Measurements from ENCODE around the gene CLEC4F.

CLEC4F gene, protein sequence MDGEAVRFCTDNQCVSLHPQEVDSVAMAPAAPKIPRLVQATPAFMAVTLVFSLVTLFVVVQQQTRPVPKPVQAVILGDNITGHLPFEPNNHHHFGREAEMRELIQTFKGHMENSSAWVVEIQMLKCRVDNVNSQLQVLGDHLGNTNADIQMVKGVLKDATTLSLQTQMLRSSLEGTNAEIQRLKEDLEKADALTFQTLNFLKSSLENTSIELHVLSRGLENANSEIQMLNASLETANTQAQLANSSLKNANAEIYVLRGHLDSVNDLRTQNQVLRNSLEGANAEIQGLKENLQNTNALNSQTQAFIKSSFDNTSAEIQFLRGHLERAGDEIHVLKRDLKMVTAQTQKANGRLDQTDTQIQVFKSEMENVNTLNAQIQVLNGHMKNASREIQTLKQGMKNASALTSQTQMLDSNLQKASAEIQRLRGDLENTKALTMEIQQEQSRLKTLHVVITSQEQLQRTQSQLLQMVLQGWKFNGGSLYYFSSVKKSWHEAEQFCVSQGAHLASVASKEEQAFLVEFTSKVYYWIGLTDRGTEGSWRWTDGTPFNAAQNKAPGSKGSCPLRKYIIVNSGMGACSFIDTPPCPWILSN

DNA sequence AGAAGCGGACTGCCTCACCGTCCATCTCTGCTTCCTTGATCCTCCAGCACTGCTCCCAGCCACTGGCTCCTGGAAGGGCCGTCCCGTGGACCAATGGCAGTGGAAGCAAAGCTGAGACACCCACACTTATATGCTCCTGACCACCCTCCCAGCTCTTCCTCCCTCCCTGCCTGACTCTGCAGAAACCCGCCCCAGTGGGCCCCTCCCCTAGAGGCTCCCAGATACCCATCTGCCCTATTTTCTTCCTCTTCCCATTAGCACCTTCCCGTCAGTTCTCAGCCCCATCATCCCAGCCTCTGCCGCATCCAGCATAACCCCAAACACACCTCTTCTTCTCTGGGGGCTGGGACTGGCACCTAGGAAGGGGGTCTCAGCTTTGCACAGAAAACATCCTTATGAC, at the start of gene CLEC4F:
CLEC4F (minus strand) TSS at position 101 of the 400 bp plus-strand sequence; CDS start at position 25, 76 bp downstream.
- H3K4me3 ChIP-seq, result no peak within 1 kb of the TSS
- no peak within 1 kb of the TSS for H3K27ac ChIP-seq
- H3K36me3 ChIP-seq (ENCODE audit: insufficient read depth, low read length), result no peaks in the 10 kb centered on the region
- H3K9me3 ChIP-seq (ENCODE audit: low read depth, low read length), result no peaks in the 10 kb centered on the region
- H3K9ac ChIP-seq (ENCODE audit: insufficient read length), result no peak within 1 kb of the TSS
- no peak for DNase-seq (ENCODE audit: low read depth, low spot score)
- TF ChIP-seq EZH2 (IDR thresholded peaks at IDR 0.05) (no peak), FOXP2 (optimal IDR thresholded peaks at IDR 0.05; ENCODE audit: control extremely low read depth, extremely low read length, insufficient read depth) (no peak), POLR2AphosphoS5 (IDR thresholded peaks at IDR 0.05; ENCODE audit: borderline replicate concordance, low read depth, low read length) (no peak)

DNA sequence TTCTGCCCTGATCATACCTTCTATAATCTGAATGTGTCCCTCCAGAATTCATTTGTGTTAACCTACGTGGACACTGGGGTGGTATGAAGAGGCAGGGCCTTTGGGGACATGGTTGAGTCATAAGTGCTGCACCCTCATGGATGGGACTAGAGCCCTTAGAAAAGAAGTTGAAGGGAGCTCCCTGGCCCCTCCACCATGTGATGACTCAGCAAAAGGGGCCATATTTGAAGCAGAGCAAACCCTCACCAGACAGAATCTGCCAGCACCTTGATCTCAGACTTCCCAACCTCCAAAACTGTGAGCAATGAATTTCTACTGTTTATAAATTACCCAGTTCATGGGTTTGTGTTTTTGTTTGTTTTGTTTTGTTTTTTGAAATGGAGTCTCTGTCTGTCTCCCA, 48.6 kb upstream of the CLEC4F start:
- Histone ChIP-seq H3K27ac (no peak overlapping the region), H3K36me3 (ENCODE audit: insufficient read depth, low read length) (no peaks in the 10 kb centered on the region), H3K4me3 (no peak overlapping the region), H3K9ac (ENCODE audit: insufficient read length) (no peak overlapping the region), H3K9me3 (ENCODE audit: low read depth, low read length) (no peaks in the 10 kb centered on the region)
- DNase-seq (ENCODE audit: low read depth, low spot score), result no peak
- TF ChIP-seq POLR2AphosphoS5 (IDR thresholded peaks at IDR 0.05; ENCODE audit: borderline replicate concordance, low read depth, low read length) (no peak), FOXP2 (optimal IDR thresholded peaks at IDR 0.05; ENCODE audit: control extremely low read depth, extremely low read length, insufficient read depth) (no peak), EZH2 (IDR thresholded peaks at IDR 0.05) (no peak)

DNA sequence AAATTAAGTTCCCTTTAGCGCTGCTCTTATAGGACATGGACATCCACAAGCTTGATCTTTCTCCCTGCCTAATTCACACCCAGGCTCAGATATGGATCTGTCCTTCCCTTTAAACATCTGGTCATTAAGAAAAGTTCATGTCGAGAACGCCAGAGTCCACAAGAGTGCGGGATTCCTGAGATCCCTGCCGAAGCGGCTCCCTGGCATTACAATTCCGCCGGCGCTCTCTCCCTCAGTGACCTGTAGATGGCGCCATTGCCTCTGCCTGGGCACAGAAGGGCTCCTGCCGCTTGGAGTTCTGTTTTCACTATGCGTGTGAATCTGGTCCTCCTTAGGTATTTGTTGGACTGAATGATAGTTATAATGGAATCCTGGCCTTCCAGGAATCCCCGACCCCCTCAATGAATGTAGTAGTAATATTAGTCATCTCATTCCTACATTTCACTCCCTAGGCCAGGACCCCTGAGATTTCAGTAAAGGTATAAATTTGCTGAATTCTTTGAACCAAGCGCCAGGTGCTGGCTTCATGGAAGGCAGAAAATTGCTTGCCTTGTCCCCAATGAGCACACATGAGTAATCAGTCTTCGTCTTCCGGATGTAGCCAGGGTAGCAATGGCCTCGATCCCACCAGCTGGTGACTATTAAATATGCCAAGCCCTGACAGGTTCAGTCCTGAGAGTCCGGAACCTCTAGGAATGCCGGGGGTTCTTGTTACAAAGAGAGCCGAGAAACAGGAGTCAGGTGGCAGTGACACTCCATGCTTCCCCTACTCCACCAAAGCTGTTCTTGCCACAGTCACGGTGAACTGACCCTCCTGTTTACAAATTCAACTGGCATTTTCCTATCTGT, 41.6 kb upstream of the CLEC4F start:
- Histone ChIP-seq H3K9ac (ENCODE audit: insufficient read length) (no peak overlapping the region), H3K36me3 (ENCODE audit: insufficient read depth, low read length) (no peaks in the 10 kb centered on the region), H3K9me3 (ENCODE audit: low read depth, low read length) (no peaks in the 10 kb centered on the region), H3K4me3 (no peak overlapping the region), H3K27ac (no peak overlapping the region)
- DNase-seq (ENCODE audit: low read depth, low spot score), result peak; percentile 24
- no peak for TF ChIP-seq EZH2 (IDR thresholded peaks at IDR 0.05)
- no peak for TF ChIP-seq POLR2AphosphoS5 (IDR thresholded peaks at IDR 0.05; ENCODE audit: borderline replicate concordance, low read depth, low read length)
- TF ChIP-seq FOXP2 (optimal IDR thresholded peaks at IDR 0.05; ENCODE audit: control extremely low read depth, extremely low read length, insufficient read depth), result no peak

DNA sequence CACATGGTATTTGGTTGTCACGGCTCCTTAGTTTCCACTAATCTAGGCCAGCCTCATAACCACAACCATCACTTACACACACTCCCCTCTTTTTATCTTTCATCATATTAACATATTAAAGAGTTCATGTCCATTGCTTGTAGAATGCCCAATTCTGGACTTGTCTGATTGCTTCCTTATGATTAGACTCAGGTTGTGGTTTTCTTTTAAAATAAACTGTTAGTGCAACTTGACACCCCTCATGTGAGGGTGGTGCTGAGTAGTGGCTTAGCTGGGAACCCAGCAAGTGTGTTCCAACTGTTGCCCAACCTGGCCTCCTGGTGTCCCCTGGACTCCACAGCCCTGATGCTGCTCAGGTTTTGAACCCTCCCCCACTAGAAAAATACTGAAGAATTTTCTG, 35.3 kb upstream of the CLEC4F start:
- Histone ChIP-seq H3K9ac (ENCODE audit: insufficient read length) (no peak overlapping the region), H3K36me3 (ENCODE audit: insufficient read depth, low read length) (no peaks in the 10 kb centered on the region), H3K27ac (no peak overlapping the region), H3K4me3 (no peak overlapping the region), H3K9me3 (ENCODE audit: low read depth, low read length) (no peaks in the 10 kb centered on the region)
- DNase-seq (ENCODE audit: low read depth, low spot score), result no peak
- TF ChIP-seq POLR2AphosphoS5 (IDR thresholded peaks at IDR 0.05; ENCODE audit: borderline replicate concordance, low read depth, low read length) (no peak), FOXP2 (optimal IDR thresholded peaks at IDR 0.05; ENCODE audit: control extremely low read depth, extremely low read length, insufficient read depth) (no peak), EZH2 (IDR thresholded peaks at IDR 0.05) (no peak)

DNA sequence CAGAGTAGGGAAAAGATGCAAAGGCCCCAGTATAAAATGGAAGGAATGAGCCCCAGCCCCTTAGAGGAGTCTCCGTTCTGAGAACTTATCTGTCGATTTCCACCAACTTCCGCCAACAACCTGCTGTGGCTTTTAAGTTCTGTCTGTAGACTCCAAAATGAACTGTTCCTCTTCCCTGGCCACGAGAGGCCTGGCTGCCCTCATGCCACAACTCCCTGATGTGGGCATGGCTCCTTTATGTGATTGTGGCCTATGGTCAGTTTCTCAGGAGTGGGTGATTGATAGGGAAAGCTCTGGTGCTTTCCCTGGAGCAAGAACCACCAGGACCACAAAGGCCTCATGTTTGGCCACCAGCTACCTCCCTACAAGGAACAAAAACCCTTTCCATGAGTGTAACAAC, 34.0 kb upstream of the CLEC4F start:
- TF ChIP-seq POLR2AphosphoS5 (IDR thresholded peaks at IDR 0.05; ENCODE audit: borderline replicate concordance, low read depth, low read length) (no peak), FOXP2 (optimal IDR thresholded peaks at IDR 0.05; ENCODE audit: control extremely low read depth, extremely low read length, insufficient read depth) (no peak), EZH2 (IDR thresholded peaks at IDR 0.05) (no peak)
- H3K9me3 ChIP-seq (ENCODE audit: low read depth, low read length), result no peaks in the 10 kb centered on the region
- H3K9ac ChIP-seq (ENCODE audit: insufficient read length), result no peak overlapping the region
- DNase-seq (ENCODE audit: low read depth, low spot score), result no peak
- H3K36me3 ChIP-seq (ENCODE audit: insufficient read depth, low read length), result no peaks in the 10 kb centered on the region
- H3K27ac ChIP-seq, result no peak overlapping the region
- no peak overlapping the region for H3K4me3 ChIP-seq

DNA sequence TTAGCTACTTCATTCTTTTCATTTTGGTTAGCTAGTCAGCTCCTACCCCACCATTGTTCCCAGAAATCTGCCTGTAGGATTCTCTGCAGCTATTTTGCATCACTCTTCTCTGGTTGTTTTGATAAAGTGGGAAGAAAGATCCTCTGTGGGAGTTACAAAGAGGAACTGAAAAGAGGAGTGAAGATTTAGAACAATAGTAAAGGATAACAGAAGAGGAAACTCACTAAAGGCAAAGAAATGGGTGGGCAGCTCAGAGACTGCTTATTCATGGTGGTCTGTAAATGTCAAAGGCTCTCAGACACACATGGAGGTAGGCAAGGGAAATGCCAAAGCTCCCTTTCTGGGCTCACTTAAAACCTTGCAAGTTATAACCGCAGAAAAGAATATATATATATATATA, 32.4 kb upstream of the CLEC4F start:
- Histone ChIP-seq H3K27ac (no peak overlapping the region), H3K9ac (ENCODE audit: insufficient read length) (no peak overlapping the region), H3K9me3 (ENCODE audit: low read depth, low read length) (no peaks in the 10 kb centered on the region), H3K4me3 (no peak overlapping the region), H3K36me3 (ENCODE audit: insufficient read depth, low read length) (no peaks in the 10 kb centered on the region)
- no peak for TF ChIP-seq FOXP2 (optimal IDR thresholded peaks at IDR 0.05; ENCODE audit: control extremely low read depth, extremely low read length, insufficient read depth)
- no peak for TF ChIP-seq POLR2AphosphoS5 (IDR thresholded peaks at IDR 0.05; ENCODE audit: borderline replicate concordance, low read depth, low read length)
- TF ChIP-seq EZH2 (IDR thresholded peaks at IDR 0.05), result no peak
- DNase-seq (ENCODE audit: low read depth, low spot score), result no peak

DNA sequence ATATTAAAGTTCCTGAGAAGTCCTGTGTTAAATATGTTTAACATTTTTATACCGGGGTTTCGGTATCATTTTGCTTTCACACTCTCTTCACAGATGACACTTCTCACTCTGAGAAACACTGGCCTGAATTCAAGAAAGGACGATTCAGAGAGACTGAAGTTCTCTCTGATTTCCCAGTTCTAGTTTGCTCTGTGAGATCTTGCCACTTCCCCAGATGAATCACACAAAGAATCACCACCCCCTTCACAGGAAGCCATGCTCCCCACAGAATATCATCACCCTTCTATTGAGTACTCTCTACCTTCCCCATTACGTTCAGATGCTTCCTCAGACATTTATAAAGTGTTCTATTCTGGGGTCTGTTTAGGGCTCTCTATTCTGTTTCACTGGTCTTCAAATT, 31.3 kb upstream of the CLEC4F start:
- Histone ChIP-seq H3K4me3 (no peak overlapping the region), H3K9me3 (ENCODE audit: low read depth, low read length) (no peaks in the 10 kb centered on the region), H3K9ac (ENCODE audit: insufficient read length) (no peak overlapping the region), H3K27ac (no peak overlapping the region), H3K36me3 (ENCODE audit: insufficient read depth, low read length) (no peaks in the 10 kb centered on the region)
- TF ChIP-seq EZH2 (IDR thresholded peaks at IDR 0.05) (no peak), POLR2AphosphoS5 (IDR thresholded peaks at IDR 0.05; ENCODE audit: borderline replicate concordance, low read depth, low read length) (no peak), FOXP2 (optimal IDR thresholded peaks at IDR 0.05; ENCODE audit: control extremely low read depth, extremely low read length, insufficient read depth) (no peak)
- DNase-seq (ENCODE audit: low read depth, low spot score), result no peak

DNA sequence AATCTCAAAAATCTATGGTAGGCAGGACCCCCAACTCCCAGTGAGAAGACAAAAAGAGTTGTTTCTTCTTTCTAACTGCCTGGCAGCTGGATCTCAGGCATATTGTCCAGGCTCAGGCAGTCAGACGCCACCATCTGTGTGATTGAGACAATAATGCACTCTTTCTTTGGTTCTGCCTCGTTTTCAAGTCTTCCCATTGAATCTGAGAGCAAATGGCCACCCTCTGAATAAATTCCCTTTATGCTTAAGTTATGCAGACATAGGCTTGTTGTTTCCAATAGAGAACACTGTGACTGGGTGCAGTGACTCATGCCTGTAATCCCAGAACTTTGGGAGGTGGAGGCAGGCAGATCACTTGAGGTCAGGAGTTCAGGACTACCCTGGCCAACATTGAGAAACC, 30.5 kb upstream of the CLEC4F start:
- TF ChIP-seq FOXP2 (optimal IDR thresholded peaks at IDR 0.05; ENCODE audit: control extremely low read depth, extremely low read length, insufficient read depth), result no peak
- TF ChIP-seq POLR2AphosphoS5 (IDR thresholded peaks at IDR 0.05; ENCODE audit: borderline replicate concordance, low read depth, low read length), result no peak
- TF ChIP-seq EZH2 (IDR thresholded peaks at IDR 0.05), result no peak

More for the DNA sequence above, 30.5 kb upstream of the CLEC4F start:
- H3K4me3 ChIP-seq, result no peak overlapping the region
- H3K9ac ChIP-seq (ENCODE audit: insufficient read length), result no peak overlapping the region
- H3K36me3 ChIP-seq (ENCODE audit: insufficient read depth, low read length), result no peaks in the 10 kb centered on the region
- no peaks in the 10 kb centered on the region for H3K9me3 ChIP-seq (ENCODE audit: low read depth, low read length)
- H3K27ac ChIP-seq, result no peak overlapping the region
- no peak for DNase-seq (ENCODE audit: low read depth, low spot score)

All from SK-N-MC (cell line).